SK-N-SH (cell line): Measurements from ENCODE around the gene VSIG8.

Experiments
- CTCF ChIP-seq: fragments of 200-600 bp; sonication (generic); IDR thresholded peaks from 2 replicates; pipeline ENCODE4 v1.6.1; 2017; ENCODE audit warnings: antibody characterized with exemption, mild to moderate bottlenecking, moderate library complexity
- EP300 ChIP-seq, 2 experiments: IDR thresholded peaks; 2 replicates each; pipeline versions ENCODE4 v1.4.0 to v1.6.1; 2012; ENCODE audit warnings: borderline replicate concordance in 1 of 2, low read depth in 1 of 2, low read length in 1 of 2
- FOSL2 ChIP-seq: IDR thresholded peaks from 2 replicates; pipeline ENCODE4 v1.4.0; 2012; ENCODE audit warnings: low read depth, mild to moderate bottlenecking, moderate library complexity, borderline replicate concordance
- GATA2 ChIP-seq: sonication (generic); formaldehyde crosslinking; IDR thresholded peaks from 2 replicates; pipeline ENCODE4 v1.5.0; 2020; ENCODE audit warnings: mild to moderate bottlenecking, missing genetic modification reagents
- MXI1 ChIP-seq: IDR thresholded peaks from 2 replicates; pipeline ENCODE4 v1.6.1; 2012; ENCODE audit warnings: mild to moderate bottlenecking, low read depth, low read length, improper control_type of control experiment
- RAD21 ChIP-seq: IDR thresholded peaks from 2 replicates; pipeline ENCODE4 v1.6.1; 2012; ENCODE audit warnings: mild to moderate bottlenecking, low read length
- SIN3A ChIP-seq: IDR thresholded peaks from 2 replicates; pipeline ENCODE4 v1.6.1; 2012; ENCODE audit warnings: low read depth, mild to moderate bottlenecking, low read length, moderate library complexity, borderline replicate concordance
- SMC3 ChIP-seq: IDR thresholded peaks from 2 replicates; pipeline ENCODE4 v1.6.1; 2012; ENCODE audit warnings: low read depth, low read length, improper control_type of control experiment
- TAF1 ChIP-seq: IDR thresholded peaks from 2 replicates; pipeline ENCODE4 v1.6.1; 2012; ENCODE audit warnings: low read depth, mild to moderate bottlenecking, low read length, moderate library complexity, borderline replicate concordance
- TF ChIP-seq, protein P1 (sequence below): IDR thresholded peaks from 2 replicates; pipeline ENCODE4 v1.6.1; 2012; ENCODE audit warnings: mild to moderate bottlenecking, low read depth, low read length, moderate library complexity
- TF ChIP-seq, protein P2 (sequence below): fragments of 150-350 bp; IDR thresholded peaks from 2 replicates; pipeline ENCODE4 v1.6.1; 2017; ENCODE audit warnings: antibody characterized with exemption, low read length, low read depth, borderline replicate concordance
- TF ChIP-seq, protein P3 (sequence below): IDR thresholded peaks from 2 replicates; pipeline ENCODE4; 2012

GRCh38 chr1:159826441-159827101 lies 35.9 kb downstream of the VSIG8 start, which contains the start of gene SLAMF8:
- TF ChIP-seq CTCF: no peak
- no peak for TF ChIP-seq RAD21
- TF ChIP-seq MXI1: no peak
- no peak for TF ChIP-seq TAF1
- TF ChIP-seq SIN3A: no peak
- TF ChIP-seq FOSL2: no peak
- TF ChIP-seq EP300 (IDR thresholded peaks at IDR 0.05; ENCODE audit: borderline replicate concordance in 1 of 2, low read depth in 1 of 2, low read length in 1 of 2): no peak
- TF ChIP-seq, protein P1, sequence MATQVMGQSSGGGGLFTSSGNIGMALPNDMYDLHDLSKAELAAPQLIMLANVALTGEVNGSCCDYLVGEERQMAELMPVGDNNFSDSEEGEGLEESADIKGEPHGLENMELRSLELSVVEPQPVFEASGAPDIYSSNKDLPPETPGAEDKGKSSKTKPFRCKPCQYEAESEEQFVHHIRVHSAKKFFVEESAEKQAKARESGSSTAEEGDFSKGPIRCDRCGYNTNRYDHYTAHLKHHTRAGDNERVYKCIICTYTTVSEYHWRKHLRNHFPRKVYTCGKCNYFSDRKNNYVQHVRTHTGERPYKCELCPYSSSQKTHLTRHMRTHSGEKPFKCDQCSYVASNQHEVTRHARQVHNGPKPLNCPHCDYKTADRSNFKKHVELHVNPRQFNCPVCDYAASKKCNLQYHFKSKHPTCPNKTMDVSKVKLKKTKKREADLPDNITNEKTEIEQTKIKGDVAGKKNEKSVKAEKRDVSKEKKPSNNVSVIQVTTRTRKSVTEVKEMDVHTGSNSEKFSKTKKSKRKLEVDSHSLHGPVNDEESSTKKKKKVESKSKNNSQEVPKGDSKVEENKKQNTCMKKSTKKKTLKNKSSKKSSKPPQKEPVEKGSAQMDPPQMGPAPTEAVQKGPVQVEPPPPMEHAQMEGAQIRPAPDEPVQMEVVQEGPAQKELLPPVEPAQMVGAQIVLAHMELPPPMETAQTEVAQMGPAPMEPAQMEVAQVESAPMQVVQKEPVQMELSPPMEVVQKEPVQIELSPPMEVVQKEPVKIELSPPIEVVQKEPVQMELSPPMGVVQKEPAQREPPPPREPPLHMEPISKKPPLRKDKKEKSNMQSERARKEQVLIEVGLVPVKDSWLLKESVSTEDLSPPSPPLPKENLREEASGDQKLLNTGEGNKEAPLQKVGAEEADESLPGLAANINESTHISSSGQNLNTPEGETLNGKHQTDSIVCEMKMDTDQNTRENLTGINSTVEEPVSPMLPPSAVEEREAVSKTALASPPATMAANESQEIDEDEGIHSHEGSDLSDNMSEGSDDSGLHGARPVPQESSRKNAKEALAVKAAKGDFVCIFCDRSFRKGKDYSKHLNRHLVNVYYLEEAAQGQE: no peak
- no peak for TF ChIP-seq GATA2 (CRISPR knock-in tag)
- TF ChIP-seq, protein P2, sequence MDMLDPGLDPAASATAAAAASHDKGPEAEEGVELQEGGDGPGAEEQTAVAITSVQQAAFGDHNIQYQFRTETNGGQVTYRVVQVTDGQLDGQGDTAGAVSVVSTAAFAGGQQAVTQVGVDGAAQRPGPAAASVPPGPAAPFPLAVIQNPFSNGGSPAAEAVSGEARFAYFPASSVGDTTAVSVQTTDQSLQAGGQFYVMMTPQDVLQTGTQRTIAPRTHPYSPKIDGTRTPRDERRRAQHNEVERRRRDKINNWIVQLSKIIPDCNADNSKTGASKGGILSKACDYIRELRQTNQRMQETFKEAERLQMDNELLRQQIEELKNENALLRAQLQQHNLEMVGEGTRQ: no peak
- TF ChIP-seq, protein P3, sequence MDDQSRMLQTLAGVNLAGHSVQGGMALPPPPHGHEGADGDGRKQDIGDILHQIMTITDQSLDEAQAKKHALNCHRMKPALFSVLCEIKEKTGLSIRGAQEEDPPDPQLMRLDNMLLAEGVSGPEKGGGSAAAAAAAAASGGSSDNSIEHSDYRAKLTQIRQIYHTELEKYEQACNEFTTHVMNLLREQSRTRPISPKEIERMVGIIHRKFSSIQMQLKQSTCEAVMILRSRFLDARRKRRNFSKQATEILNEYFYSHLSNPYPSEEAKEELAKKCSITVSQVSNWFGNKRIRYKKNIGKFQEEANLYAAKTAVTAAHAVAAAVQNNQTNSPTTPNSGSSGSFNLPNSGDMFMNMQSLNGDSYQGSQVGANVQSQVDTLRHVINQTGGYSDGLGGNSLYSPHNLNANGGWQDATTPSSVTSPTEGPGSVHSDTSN: no peak
- TF ChIP-seq SMC3: no peak
